MCF 10A (cell line): ENCODE measurements around the gene GPC3. TPM values are rescaled to one million over a fixed set of nuclear protein-coding genes. Genes with fewer than 3 reads are reported as not detected.

Source experiments
- BruUV-seq: library from RNA; stranded (reverse); fragments of 400-500 nt; replicated peaks from 2 replicates; lab custom pipeline; 2021; lab: Mats Ljungman, UMichigan
- CTCF ChIA-PET: fragments of 300-600 bp; sonication (Branson Sonifier 250); formaldehyde crosslinking; extraction: SDS; loops from one replicate; lab custom pipeline; 2021; ENCODE audit warnings: antibody characterized with exemption, inconsistent platforms; lab: Yijun Ruan, JAX
- POLR2A ChIA-PET: fragments of 300-600, 350-650 bp; sonication (Branson Sonifier 250); formaldehyde crosslinking; extraction: SDS; loops from one replicate; lab custom pipeline; 2020; ENCODE audit warnings: antibody characterized with exemption, inconsistent platforms; lab: Yijun Ruan, JAX
- DNase-seq: peaks from one replicate; pipeline ENCODE4 v3.0.0-alpha.2; 2018; ENCODE audit not compliant: unreplicated experiment
- H3K27ac Mint-ChIP-seq: one replicate; pipeline ENCODE4 v1.8.0; 2022; ENCODE audit warnings: mild to moderate bottlenecking, low read depth, mixed read lengths; ENCODE audit not compliant: unreplicated experiment
- H3K27me3 Mint-ChIP-seq: one replicate; pipeline ENCODE4 v1.8.0; 2022; ENCODE audit warnings: mixed read lengths; ENCODE audit not compliant: insufficient read depth, unreplicated experiment
- H3K36me3 Mint-ChIP-seq: one replicate; pipeline ENCODE4 v1.8.0; 2022; ENCODE audit warnings: mild to moderate bottlenecking, moderate library complexity, mixed read lengths; ENCODE audit not compliant: insufficient read depth, unreplicated experiment
- H3K4me1 Mint-ChIP-seq: one replicate; pipeline ENCODE4 v1.8.0; 2022; ENCODE audit warnings: mixed read lengths; ENCODE audit not compliant: insufficient read depth, unreplicated experiment
- H3K4me3 Mint-ChIP-seq: one replicate; pipeline ENCODE4 v1.8.0; 2022; ENCODE audit warnings: mild to moderate bottlenecking, moderate library complexity, mixed read lengths; ENCODE audit not compliant: unreplicated experiment
- H3K9me3 Mint-ChIP-seq: one replicate; pipeline ENCODE4 v1.8.0; 2022; ENCODE audit warnings: mixed read lengths; ENCODE audit not compliant: unreplicated experiment
- CTCF ChIP-seq: fragments of 200-600 bp; IDR thresholded peaks from one replicate; pipeline ENCODE4 v1.8.0; 2022; ENCODE audit warnings: antibody characterized with exemption, mild to moderate bottlenecking; ENCODE audit not compliant: unreplicated experiment
- intact Hi-C: fragments of 100-400 bp; cut with micrococcal nuclease; formaldehyde crosslinking; loops from 2 replicates; pipeline ENCODE4 v1.14.1; 2022
- total RNA-seq: library from RNA; stranded (reverse); gene quantifications from 2 replicates; pipeline ENCODE4 v1.2.3, GENCODE V29; 2022

The GPC3 gene
- total RNA-seq, 1 experiment from 2014 or later: 0.37 TPM

- H3K27ac Mint-ChIP-seq: no peak overlapping the region
- intact Hi-C loops: no loop called here
Observed at GRCh38 chrX:133881007-133881406, 104.4 kb downstream of the GPC3 start.

DNA sequence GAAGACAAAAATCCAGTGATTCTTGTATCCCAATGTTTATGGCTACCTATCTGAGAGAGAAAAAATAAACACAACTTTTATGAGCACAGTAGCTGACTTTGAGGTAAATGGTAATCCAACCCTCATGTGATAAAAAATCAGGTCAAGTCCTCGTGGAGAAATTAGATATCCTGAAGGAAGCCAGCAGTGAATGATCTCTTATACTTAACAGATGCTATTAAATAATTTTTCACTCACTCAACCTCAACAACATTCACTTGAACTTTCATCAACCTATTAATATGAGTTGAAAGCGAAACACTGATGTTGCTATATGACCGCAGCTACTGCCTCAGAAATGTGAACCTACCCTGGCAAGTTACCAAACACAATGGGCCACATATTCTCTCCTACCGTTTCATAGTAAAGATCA lies 105.4 kb downstream of the GPC3 start:
- H3K36me3 Mint-ChIP-seq: no peaks in the 10 kb centered on the region
- DNase-seq: no peak
- ChIA-PET CTCF (interaction anchor here (0.6 kb wide), 1 partner anchor 33 kb away, joined by 3 read pairs; no protein-coding TSS in a partner anchor), POLR2A (no interaction called here)
- no peak for TF ChIP-seq CTCF
- H3K9me3 Mint-ChIP-seq: no peaks in the 10 kb centered on the region
- peaks cover 84% of the 10 kb centered on the region for H3K27me3 Mint-ChIP-seq
- H3K4me1 Mint-ChIP-seq: no peaks in the 10 kb centered on the region
- H3K27ac Mint-ChIP-seq: no peak overlapping the region
- intact Hi-C loops: no loop called here
- no peak overlapping the region for H3K4me3 Mint-ChIP-seq
- BruUV-seq: no TSS peak

More at GRCh38 chrX:133881007-133881406, 104.4 kb downstream of the GPC3 start:
- no peak for DNase-seq
- no peak overlapping the region for H3K4me3 Mint-ChIP-seq
- H3K4me1 Mint-ChIP-seq: no peaks in the 10 kb centered on the region
- ChIA-PET POLR2A (no interaction called here), CTCF (no interaction called here)
- no peaks in the 10 kb centered on the region for H3K36me3 Mint-ChIP-seq
- no peaks in the 10 kb centered on the region for H3K9me3 Mint-ChIP-seq
- no TSS peak for BruUV-seq
- no peak for TF ChIP-seq CTCF
- peaks cover 84% of the 10 kb centered on the region for H3K27me3 Mint-ChIP-seq

DNA sequence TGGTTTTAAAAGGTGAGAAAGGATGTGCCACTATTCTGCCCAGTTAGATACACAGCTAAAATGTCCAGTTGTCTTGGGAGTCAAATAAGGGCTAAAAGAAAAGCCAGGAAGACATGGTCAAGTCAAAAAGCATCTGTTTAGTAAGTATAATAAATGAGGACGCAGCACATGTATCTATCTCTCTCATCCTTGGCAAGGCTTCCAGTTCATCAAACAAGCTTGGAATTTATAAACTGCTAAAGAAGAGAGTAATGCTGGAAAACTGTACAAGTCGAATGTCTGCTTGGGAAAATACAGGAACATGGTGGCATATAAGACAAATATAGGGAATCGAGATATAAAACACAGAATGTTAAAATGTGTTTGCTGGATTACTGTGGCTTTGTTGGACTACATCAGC lies 106.7 kb downstream of the GPC3 start:
- CTCF ChIA-PET: interaction anchor here (1.0 kb wide), 1 partner anchor 44 kb away, joined by 4 read pairs; no protein-coding TSS in a partner anchor
- no peak overlapping the region for H3K4me3 Mint-ChIP-seq
- intact Hi-C loops: no loop called here
- DNase-seq: no peak
- H3K36me3 Mint-ChIP-seq: no peaks in the 10 kb centered on the region
- POLR2A ChIA-PET: no interaction called here
- H3K9me3 Mint-ChIP-seq: no peaks in the 10 kb centered on the region
- BruUV-seq: no TSS peak
- no peak overlapping the region for H3K27ac Mint-ChIP-seq
- peaks cover 86% of the 10 kb centered on the region for H3K27me3 Mint-ChIP-seq
- H3K4me1 Mint-ChIP-seq: no peaks in the 10 kb centered on the region
- no peak for TF ChIP-seq CTCF

GRCh38 chrX:133876646-133877045 lies 108.7 kb downstream of the GPC3 start:
- ChIA-PET POLR2A (no interaction called here), CTCF (no interaction called here)
- no peak overlapping the region for H3K27ac Mint-ChIP-seq
- TF ChIP-seq CTCF: no peak
- H3K4me1 Mint-ChIP-seq: no peaks in the 10 kb centered on the region
- intact Hi-C loops: no loop called here
- no peak overlapping the region for H3K4me3 Mint-ChIP-seq
- H3K9me3 Mint-ChIP-seq: no peaks in the 10 kb centered on the region
- H3K36me3 Mint-ChIP-seq: no peaks in the 10 kb centered on the region
- BruUV-seq: no TSS peak
- no peak for DNase-seq
- peaks cover 70% of the 10 kb centered on the region for H3K27me3 Mint-ChIP-seq
